T-helper 17 cell (primary cell): Measurements from ENCODE around the gene STRC. TPM values are rescaled to one million over a fixed set of nuclear protein-coding genes. Genes with fewer than 3 reads are reported as not detected.

ENCODE experiments used
- total RNA-seq, 4 donors: library from RNA in 2 of 4; stranded (reverse) in 2 of 4; gene quantifications; one replicate each; pipeline ENCODE4 v1.2.3 and lab custom pipeline; 2022 to 2026

Gene STRC
- total RNA-seq, 2 donors from 2014 or later = 1.8 TPM

Other genes with a start within 250 kb of the STRC start
- gene ZSCAN29, start 247.8 kb downstream of the STRC start, total RNA-seq = 10 to 100 TPM; 12.5 to 15.9 TPM
- gene TUBGCP4, start 247.7 kb downstream of the STRC start, total RNA-seq = 10 to 100 TPM; 11.0 to 13.1 TPM
- 10 to 100 TPM; 48.0 to 51.6 TPM for gene TP53BP1, start 125.6 kb downstream of the STRC start, total RNA-seq
- gene MAP1A, start 101.2 kb downstream of the STRC start, total RNA-seq = 10 to 100 TPM in 1 of 2 donors, 1 to 10 TPM in 1; 5.3 to 16.0 TPM
- gene PPIP5K1, start 28.6 kb downstream of the STRC start, total RNA-seq = 10 to 100 TPM; 25.6 to 35.5 TPM
- gene CKMT1B, start 24.8 kb downstream of the STRC start, total RNA-seq = not detected
- gene CATSPER2, start 30.0 kb upstream of the STRC start, total RNA-seq = 1 to 10 TPM; 5.4 to 7.8 TPM
- not detected for gene CKMT1A, start 75.1 kb upstream of the STRC start, total RNA-seq
- gene PDIA3, start 127.6 kb upstream of the STRC start, total RNA-seq = 100 to 1,000 TPM; 168 to 170 TPM
- under 1 TPM; 0.63 to 0.97 TPM for gene ELL3, start 158.2 kb upstream of the STRC start, total RNA-seq
- 100 to 1,000 TPM; 424 to 465 TPM for gene SERF2, start 173.5 kb upstream of the STRC start, total RNA-seq
- gene SERINC4, start 181.4 kb upstream of the STRC start, total RNA-seq = under 1 TPM in 1 of 2 donors, not detected in 1; 0.32 TPM
- gene HYPK, start 181.8 kb upstream of the STRC start, total RNA-seq = 10 to 100 TPM; 15.7 to 22.8 TPM
- 10 to 100 TPM in 1 of 2 donors, 1 to 10 TPM in 1; 8.9 to 12.1 TPM for gene MFAP1, start 205.9 kb upstream of the STRC start, total RNA-seq
- 10 to 100 TPM; 10.5 to 11.9 TPM for gene WDR76, start 208.2 kb upstream of the STRC start, total RNA-seq